Measurements from ENCODE around the gene PSMA5. TPM values are rescaled to one million over a fixed set of nuclear protein-coding genes. Genes with fewer than 3 reads are reported as not detected.

The PSMA5 gene
- total RNA-seq, 2 experiments from 2014 or later, result 192 to 210 TPM

DNA sequence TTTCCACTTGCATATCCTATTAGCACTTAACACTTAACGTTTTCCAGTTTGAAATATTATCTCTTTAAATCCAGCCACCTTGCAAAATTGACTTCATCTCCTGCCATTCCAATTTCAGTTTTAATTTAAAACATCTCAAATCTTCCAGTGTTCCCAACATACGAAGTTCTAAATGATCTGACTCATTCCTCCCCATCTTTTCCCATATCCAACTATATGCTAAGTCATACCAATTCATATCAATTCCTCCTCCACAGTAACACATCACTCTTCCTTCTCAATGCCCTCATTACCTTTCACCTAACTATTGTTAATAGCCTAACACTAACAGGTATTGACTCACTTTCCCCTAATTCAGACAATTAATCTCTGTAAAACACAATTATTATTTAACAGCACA lies 2.8 kb downstream of the PSMA5 start:
- POLR2A ChIA-PET, result interaction anchor here (0.7 to 1.2 kb wide), 2 partner anchors 91 to 145 kb away, joined by 3 to 4 read pairs; no protein-coding TSS in a partner anchor
- TF ChIP-seq, protein P1, sequence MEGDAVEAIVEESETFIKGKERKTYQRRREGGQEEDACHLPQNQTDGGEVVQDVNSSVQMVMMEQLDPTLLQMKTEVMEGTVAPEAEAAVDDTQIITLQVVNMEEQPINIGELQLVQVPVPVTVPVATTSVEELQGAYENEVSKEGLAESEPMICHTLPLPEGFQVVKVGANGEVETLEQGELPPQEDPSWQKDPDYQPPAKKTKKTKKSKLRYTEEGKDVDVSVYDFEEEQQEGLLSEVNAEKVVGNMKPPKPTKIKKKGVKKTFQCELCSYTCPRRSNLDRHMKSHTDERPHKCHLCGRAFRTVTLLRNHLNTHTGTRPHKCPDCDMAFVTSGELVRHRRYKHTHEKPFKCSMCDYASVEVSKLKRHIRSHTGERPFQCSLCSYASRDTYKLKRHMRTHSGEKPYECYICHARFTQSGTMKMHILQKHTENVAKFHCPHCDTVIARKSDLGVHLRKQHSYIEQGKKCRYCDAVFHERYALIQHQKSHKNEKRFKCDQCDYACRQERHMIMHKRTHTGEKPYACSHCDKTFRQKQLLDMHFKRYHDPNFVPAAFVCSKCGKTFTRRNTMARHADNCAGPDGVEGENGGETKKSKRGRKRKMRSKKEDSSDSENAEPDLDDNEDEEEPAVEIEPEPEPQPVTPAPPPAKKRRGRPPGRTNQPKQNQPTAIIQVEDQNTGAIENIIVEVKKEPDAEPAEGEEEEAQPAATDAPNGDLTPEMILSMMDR (IDR thresholded peaks at IDR 0.05), result no peak
- intact Hi-C loops (cut with micrococcal nuclease), result loop anchor here (10.0 kb wide), 2 partner anchors 111 to 309 kb away; partner anchors contain the start of genes ELAPOR1 and GPR61
- Mint-ChIP-seq H3K27ac (peak overlapping the region; percentile 96), H3K9me3 (no peaks in the 10 kb centered on the region), H3K27me3 (no peaks in the 10 kb centered on the region), H3K4me1 (ENCODE audit: low read depth) (peaks cover 32% of the 10 kb centered on the region), H3K36me3 (ENCODE audit: low read depth) (peaks cover 45% of the 10 kb centered on the region), H3K4me3 (peak overlapping the region; percentile 93)
- CTCF ChIA-PET, result interaction anchor here (7.8 kb wide), 1 partner anchor 108 kb away, joined by 55 read pairs; no protein-coding TSS in a partner anchor
- no peak for DNase-seq
- ATAC-seq, result no peak

DNA sequence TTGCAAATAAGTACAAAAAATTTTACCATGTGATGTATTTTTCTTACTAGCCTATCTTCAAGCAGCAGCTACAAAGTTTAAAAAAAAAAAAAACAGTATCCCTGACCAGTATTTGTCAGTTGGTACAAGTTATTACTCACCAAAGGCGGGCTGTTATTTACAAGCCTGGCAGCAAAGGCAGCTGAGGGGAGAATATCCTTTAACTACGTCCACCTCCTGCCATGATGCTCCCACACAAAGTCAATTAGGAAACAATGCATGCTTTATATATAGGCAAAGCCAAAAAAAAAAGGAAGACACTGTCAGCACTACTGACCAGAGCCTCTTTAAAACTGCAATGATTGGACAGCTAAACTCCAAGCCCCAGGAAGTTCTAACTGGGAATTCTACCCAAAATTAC lies 13.7 kb downstream of the PSMA5 start:
- H3K4me1 Mint-ChIP-seq (ENCODE audit: low read depth), result peaks cover 35% of the 10 kb centered on the region
- no peaks in the 10 kb centered on the region for H3K9me3 Mint-ChIP-seq
- no peak for ATAC-seq
- TF ChIP-seq, protein P1 (IDR thresholded peaks at IDR 0.05), result no peak
- POLR2A ChIA-PET, result interaction anchor here (1.1 to 1.5 kb wide), 2 partner anchors 12 to 14 kb away, joined by 3 to 5 read pairs; partner anchors contain the start of gene PSMA5
- no peak for DNase-seq
- peaks cover 62% of the 10 kb centered on the region for H3K36me3 Mint-ChIP-seq (ENCODE audit: low read depth)
- H3K4me3 Mint-ChIP-seq, result no peak overlapping the region
- intact Hi-C loops (cut with micrococcal nuclease), result no loop called here
- no peak overlapping the region for H3K27ac Mint-ChIP-seq
- CTCF ChIA-PET, result interaction anchor here (0.7 to 1.4 kb wide), 5 partner anchors 9 to 120 kb away, joined by 3 to 7 read pairs (median 4); partner anchors contain the start of gene CYB561D1
- no peaks in the 10 kb centered on the region for H3K27me3 Mint-ChIP-seq

DNA sequence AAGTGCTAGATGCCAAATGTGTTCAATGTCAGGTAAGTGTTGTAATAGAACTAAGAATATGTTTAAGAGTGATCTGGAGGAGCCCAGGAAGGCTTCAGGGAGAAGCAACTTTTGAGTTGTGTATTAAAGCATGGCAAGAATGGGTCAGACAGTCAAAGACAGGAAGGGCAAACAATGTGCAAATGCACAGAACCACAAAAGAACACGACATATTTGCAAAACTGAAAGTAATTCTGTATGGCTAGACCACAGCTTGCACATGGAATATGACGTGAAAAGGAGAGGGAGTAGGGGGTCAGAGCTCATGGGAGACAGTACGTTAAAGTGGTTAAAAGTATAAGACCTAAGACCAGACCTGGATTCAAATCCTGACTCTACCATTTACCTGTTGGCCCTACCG lies 21.4 kb downstream of the PSMA5 start:
- intact Hi-C loops (cut with micrococcal nuclease), result no loop called here
- H3K36me3 Mint-ChIP-seq (ENCODE audit: low read depth), result peaks cover 48% of the 10 kb centered on the region
- POLR2A ChIA-PET, result interaction anchor here (0.6 kb wide), 1 partner anchor 14 kb away, joined by 3 read pairs; no protein-coding TSS in a partner anchor
- no peaks in the 10 kb centered on the region for H3K9me3 Mint-ChIP-seq
- no peak overlapping the region for H3K4me3 Mint-ChIP-seq
- H3K4me1 Mint-ChIP-seq (ENCODE audit: low read depth), result peaks cover 23% of the 10 kb centered on the region
- CTCF ChIA-PET, result interaction anchor here (2.1 kb wide), 1 partner anchor 128 kb away, joined by 11 read pairs; no protein-coding TSS in a partner anchor
- TF ChIP-seq, protein P1 (IDR thresholded peaks at IDR 0.05), result no peak
- peak overlapping the region; percentile 81 for H3K27ac Mint-ChIP-seq
- H3K27me3 Mint-ChIP-seq, result no peaks in the 10 kb centered on the region
- peak; percentile 76 for ATAC-seq
- peak; percentile 11 for DNase-seq

DNA sequence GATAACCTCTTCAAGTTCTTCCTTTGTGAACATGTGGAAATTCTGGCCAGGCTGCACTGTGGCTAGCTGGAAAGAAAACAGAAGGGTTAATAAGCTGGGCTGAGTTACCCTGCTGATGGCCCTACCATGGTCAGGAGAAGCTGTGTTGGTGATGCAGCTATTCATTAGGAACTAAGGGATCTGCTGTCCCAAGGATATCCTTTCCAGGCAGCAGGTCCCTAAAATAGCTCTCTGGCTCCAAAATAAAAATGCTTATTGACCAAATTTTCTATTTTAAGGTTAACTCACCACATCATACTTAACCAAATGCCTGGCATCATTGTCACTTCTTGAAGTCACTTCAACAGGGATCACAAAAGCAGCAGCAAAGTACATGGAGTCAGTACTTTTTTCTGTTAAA lies 24.2 kb downstream of the PSMA5 start:
- DNase-seq (no peak), ATAC-seq (no peak)
- Mint-ChIP-seq H3K4me1 (ENCODE audit: low read depth) (peaks cover 22% of the 10 kb centered on the region), H3K4me3 (no peak overlapping the region), H3K27ac (no peak overlapping the region), H3K9me3 (no peaks in the 10 kb centered on the region), H3K36me3 (ENCODE audit: low read depth) (peaks cover 33% of the 10 kb centered on the region), H3K27me3 (peaks cover 2% of the 10 kb centered on the region)
- intact Hi-C loops (cut with micrococcal nuclease), result no loop called here
- TF ChIP-seq, protein P1 (IDR thresholded peaks at IDR 0.05), result no peak
- ChIA-PET POLR2A (interaction anchor here (1.4 kb wide), 1 partner anchor 23 kb away, joined by 5 read pairs; no protein-coding TSS in a partner anchor), CTCF (interaction anchor here (1.0 to 6.8 kb wide), 6 partner anchors 19 to 138 kb away, joined by 4 to 59 read pairs (median 31); partner anchors contain the start of genes MYBPHL and PSRC1)

DNA sequence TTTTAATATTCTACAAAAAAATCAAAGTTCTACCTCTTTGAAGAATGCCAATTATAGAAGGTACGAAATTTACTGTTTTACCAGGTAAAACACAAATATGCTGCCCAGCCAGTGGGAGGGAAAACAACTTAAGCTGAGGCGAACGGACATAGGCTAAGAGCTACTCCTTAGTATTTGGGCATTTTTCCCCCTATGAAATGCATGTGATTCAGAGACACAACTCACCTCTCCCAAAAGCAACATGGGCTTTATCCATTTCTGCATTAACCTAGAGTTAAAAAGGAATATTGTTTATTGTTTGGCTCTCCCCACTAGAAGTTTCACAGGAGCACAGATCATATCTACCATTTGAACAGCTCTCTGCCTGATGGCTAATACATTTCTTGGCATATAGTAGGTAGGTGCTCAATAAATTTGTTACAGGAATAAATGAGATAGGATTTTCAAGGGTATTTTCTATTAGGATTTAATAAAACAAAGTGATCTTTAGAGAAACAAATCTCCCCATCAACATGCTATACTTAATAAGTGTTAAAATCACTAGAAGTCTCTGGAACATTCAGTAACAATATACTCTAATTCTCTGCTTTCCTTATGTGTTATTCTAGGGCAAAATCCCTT lies 26.1 kb downstream of the PSMA5 start:
- TF ChIP-seq, protein P1 (IDR thresholded peaks at IDR 0.05), result no peak
- no peak overlapping the region for H3K27ac Mint-ChIP-seq
- H3K4me1 Mint-ChIP-seq (ENCODE audit: low read depth), result peaks cover 13% of the 10 kb centered on the region
- ATAC-seq, result no peak
- intact Hi-C loops (cut with micrococcal nuclease), result no loop called here
- no peak for DNase-seq
- H3K27me3 Mint-ChIP-seq, result peaks cover 20% of the 10 kb centered on the region
- no peak overlapping the region for H3K4me3 Mint-ChIP-seq
- CTCF ChIA-PET, result interaction anchor here (0.9 to 6.8 kb wide), 32 partner anchors 9 to 207 kb away, joined by 3 to 123 read pairs (median 8); partner anchors contain the start of genes ATXN7L2, PSRC1 and SARS1
- peaks cover 18% of the 10 kb centered on the region for H3K36me3 Mint-ChIP-seq (ENCODE audit: low read depth)
- H3K9me3 Mint-ChIP-seq, result no peaks in the 10 kb centered on the region
- POLR2A ChIA-PET, result interaction anchor here (1.1 kb wide), 1 partner anchor 12 kb away, joined by 3 read pairs; no protein-coding TSS in a partner anchor
